A673 (cell line): ENCODE data around the gene ADRM1. TPM values are rescaled to one million over a fixed set of nuclear protein-coding genes. Genes with fewer than 3 reads are reported as not detected.

ENCODE experiments used
- BruUV-seq: library from RNA; stranded (reverse); fragments of 400-500 nt; replicated peaks from 2 replicates; lab custom pipeline; 2021; lab: Mats Ljungman, UMichigan
- CTCF ChIA-PET: fragments of 300-600 bp; sonication (Branson Sonifier 250); formaldehyde crosslinking; loops from one replicate; lab custom pipeline; 2022; ENCODE audit warnings: antibody characterized with exemption; lab: Charles Lee
- POLR2A ChIA-PET: fragments of 300-600 bp; sonication (Branson Sonifier 250); formaldehyde crosslinking; loops from one replicate; lab custom pipeline; 2022; ENCODE audit warnings: antibody characterized with exemption; ENCODE audit not compliant: low non-redundant PET; lab: Charles Lee
- DNase-seq: peaks from one replicate; pipeline ENCODE4 v3.0.0-alpha.2; 2015; ENCODE audit warnings: low spot score
- H3K27ac ChIP-seq: fragments of 200-600 bp; sonication (generic); 2 replicates; pipeline ENCODE4 v1.5.1; 2016; ENCODE audit warnings: mixed run types, low read depth, mild to moderate bottlenecking, mixed read lengths, antibody characterized with exemption, low read length; ENCODE audit not compliant: poor library complexity, severe bottlenecking
- H3K27me3 ChIP-seq: fragments of 200-600 bp; sonication (generic); replicated peaks from 2 replicates; pipeline ENCODE4 v1.6.1; 2017; ENCODE audit warnings: mixed run types, low read depth, mild to moderate bottlenecking, mixed read lengths, antibody characterized with exemption, low read length; ENCODE audit not compliant: insufficient read depth, poor library complexity
- H3K36me3 ChIP-seq: fragments of 200-600 bp; sonication (generic); 2 replicates; pipeline ENCODE4 v1.6.1; 2016; ENCODE audit warnings: mixed run types, mild to moderate bottlenecking, mixed read lengths, antibody characterized with exemption, low read length; ENCODE audit not compliant: insufficient read depth, poor library complexity, severe bottlenecking
- H3K4me1 ChIP-seq: fragments of 200-600 bp; sonication (generic); 2 replicates; pipeline ENCODE4 v1.6.1; 2017; ENCODE audit warnings: mixed run types, mild to moderate bottlenecking, mixed read lengths, antibody characterized with exemption, low read length; ENCODE audit not compliant: insufficient read depth, poor library complexity, severe bottlenecking
- H3K4me3 ChIP-seq: fragments of 200-600 bp; sonication (generic); 2 replicates; pipeline ENCODE4 v1.5.1; 2016; ENCODE audit warnings: low read depth, mixed run types, mild to moderate bottlenecking, mixed read lengths, low read length; ENCODE audit not compliant: poor library complexity, severe bottlenecking
- H3K9me3 ChIP-seq: fragments of 200-600 bp; sonication (generic); 2 replicates; pipeline ENCODE4 v1.6.1; 2016; ENCODE audit warnings: mixed run types, low read depth, mild to moderate bottlenecking, mixed read lengths, antibody characterized with exemption, low read length; ENCODE audit not compliant: poor library complexity, severe bottlenecking
- EZH2 ChIP-seq: fragments of 200-600 bp; sonication (generic); IDR thresholded peaks from 2 replicates; pipeline ENCODE4 v1.6.1; 2017; ENCODE audit warnings: borderline replicate concordance, low read depth, mild to moderate bottlenecking, mixed read lengths, antibody characterized with exemption, low read length; ENCODE audit not compliant: poor library complexity, severe bottlenecking
- intact Hi-C: fragments of 100-400 bp; cut with micrococcal nuclease; formaldehyde crosslinking; loops from one replicate; pipeline ENCODE4 v1.10.0; 2022; ENCODE audit not compliant: unreplicated experiment
- total RNA-seq: library from RNA; stranded (reverse); gene quantifications from 2 replicates; pipeline ENCODE4 v1.2.3, GENCODE V29; 2021
- TF ChIP-seq, protein P1 (sequence below): fragments of 300-800, 200-600 bp; sonication (generic); conservative IDR thresholded peaks from 2 replicates; pipeline ENCODE4 v1.5.1; 2017; ENCODE audit warnings: low read depth, mild to moderate bottlenecking, antibody characterized with exemption, low read length, moderate library complexity, mixed read lengths

The ADRM1 gene
- total RNA-seq, 1 experiment from 2014 or later, result 252 TPM

DNA sequence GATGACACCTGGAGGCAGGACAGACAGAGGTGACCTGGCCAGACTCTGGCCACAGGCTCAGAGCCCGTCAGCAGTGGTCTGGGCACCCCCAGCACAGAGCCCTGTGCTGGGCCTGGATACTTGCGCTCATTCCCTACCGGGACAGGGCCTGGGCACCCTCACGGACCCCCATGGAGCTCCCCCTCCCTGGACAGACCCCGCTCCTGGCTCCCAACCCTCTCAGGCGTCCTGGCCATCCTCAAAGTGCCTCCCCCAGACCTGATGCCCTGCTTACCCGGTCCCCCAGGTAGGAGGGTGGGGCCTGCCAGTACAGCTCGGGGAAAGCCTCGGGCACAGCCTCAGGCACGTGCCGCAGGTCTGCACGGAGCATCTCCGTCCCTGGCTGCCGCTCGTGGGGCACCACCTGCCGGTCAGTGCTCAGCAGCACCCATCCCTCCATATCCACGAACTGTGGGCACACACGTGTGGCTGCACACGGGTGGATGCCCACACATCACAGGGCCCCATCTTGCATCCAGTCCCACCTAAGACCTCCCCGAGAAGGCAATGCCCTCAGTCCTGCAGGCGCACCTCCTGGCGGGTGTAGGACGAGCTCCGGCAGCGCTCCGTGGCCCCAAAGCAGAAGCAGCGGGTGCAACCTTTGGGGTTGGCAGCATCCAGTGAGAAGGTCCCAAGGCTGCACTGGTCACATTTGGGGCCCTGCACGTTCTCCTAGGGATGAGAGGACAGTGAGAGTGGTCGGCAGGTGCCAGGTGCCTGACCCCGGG, 24.3 kb downstream of the ADRM1 start:
- Histone ChIP-seq H3K4me1 (no peaks in the 10 kb centered on the region), H3K36me3 (no peaks in the 10 kb centered on the region), H3K27me3 (no peaks in the 10 kb centered on the region), H3K4me3 (no peak overlapping the region), H3K9me3 (no peaks in the 10 kb centered on the region), H3K27ac (no peak overlapping the region)
- ChIA-PET POLR2A (no interaction called here), CTCF (no interaction called here)
- DNase-seq, result no peak
- intact Hi-C loops, result no loop called here
- no TSS peak for BruUV-seq
- no peak for TF ChIP-seq EZH2
- TF ChIP-seq, protein P1, sequence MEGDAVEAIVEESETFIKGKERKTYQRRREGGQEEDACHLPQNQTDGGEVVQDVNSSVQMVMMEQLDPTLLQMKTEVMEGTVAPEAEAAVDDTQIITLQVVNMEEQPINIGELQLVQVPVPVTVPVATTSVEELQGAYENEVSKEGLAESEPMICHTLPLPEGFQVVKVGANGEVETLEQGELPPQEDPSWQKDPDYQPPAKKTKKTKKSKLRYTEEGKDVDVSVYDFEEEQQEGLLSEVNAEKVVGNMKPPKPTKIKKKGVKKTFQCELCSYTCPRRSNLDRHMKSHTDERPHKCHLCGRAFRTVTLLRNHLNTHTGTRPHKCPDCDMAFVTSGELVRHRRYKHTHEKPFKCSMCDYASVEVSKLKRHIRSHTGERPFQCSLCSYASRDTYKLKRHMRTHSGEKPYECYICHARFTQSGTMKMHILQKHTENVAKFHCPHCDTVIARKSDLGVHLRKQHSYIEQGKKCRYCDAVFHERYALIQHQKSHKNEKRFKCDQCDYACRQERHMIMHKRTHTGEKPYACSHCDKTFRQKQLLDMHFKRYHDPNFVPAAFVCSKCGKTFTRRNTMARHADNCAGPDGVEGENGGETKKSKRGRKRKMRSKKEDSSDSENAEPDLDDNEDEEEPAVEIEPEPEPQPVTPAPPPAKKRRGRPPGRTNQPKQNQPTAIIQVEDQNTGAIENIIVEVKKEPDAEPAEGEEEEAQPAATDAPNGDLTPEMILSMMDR, result no peak

DNA sequence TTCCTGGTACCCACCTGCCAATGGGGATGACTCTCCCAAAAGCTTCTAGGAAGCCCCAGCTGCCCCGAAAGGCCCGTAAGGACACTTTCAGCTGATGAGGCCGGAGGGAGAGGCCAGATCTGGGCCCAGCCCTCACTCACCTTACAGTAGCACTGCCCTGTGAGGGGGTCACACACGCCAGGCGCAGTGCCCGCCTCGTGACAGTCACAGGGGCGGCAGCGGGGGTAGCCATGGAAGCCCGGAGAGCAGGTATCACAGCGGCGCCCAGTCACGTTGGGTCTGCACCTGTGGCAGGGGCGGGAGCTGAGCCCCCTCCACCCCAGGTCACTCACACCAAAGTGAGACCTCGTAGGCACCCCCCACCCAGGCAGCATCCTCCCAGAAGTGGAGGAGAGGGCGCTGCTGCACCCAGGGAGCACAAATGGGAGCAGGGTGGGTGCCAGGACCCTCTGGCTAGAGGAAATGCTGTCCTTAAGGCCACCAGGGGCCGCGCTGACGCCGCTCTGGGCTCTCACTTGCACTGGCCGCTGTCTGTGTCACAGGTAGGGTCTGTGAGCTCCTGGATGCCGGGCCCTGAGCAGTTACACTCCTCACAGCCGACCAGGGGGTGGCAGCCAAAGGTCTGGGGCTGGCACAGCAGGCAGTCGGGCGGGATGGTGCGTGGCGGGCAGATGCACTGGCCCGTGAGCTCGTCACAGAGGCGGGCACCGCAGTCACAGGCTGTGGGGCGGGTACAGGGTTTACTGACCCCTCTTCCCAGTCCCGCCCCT, 25.1 kb downstream of the ADRM1 start:
- intact Hi-C loops, result no loop called here
- BruUV-seq, result no TSS peak
- Histone ChIP-seq H3K9me3 (no peaks in the 10 kb centered on the region), H3K27me3 (no peaks in the 10 kb centered on the region), H3K36me3 (no peaks in the 10 kb centered on the region), H3K4me1 (no peaks in the 10 kb centered on the region), H3K4me3 (no peak overlapping the region), H3K27ac (no peak overlapping the region)
- no peak for DNase-seq
- ChIA-PET POLR2A (no interaction called here), CTCF (no interaction called here)
- TF ChIP-seq, protein P1, result no peak
- no peak for TF ChIP-seq EZH2

DNA sequence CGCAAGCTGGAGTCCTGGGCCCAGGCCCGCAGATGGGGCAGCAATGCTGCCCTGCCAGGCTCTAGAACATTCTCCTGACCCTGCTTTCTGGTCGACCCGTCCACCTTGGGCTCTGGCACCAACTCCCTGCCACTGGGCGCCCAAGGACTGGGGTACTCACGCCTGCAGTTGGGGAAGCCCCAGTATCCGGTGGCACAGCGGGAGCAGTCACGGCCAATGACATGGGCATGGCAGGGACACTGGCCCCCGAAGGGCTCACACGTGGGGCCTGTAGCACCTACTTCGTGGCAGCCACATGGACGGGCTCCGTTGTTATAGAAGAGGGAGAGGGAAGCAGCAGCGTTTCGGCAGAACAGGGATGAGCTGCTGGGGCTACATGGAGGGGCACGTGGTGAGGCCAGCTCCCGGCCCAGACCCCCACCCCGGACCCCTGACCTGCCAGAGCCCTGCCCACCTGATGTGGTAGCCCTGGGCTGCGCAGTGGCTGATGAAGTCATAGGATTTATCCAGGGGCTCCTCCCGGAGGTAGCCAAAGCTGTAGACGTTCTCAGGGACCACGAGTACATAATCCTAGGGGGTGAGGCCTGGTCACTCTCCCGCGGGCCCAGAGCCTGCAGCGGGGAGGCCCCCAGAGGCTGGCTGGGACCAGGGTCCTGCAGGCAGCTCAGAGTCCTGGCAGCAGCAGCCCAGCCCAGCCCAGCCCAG, 26.0 kb downstream of the ADRM1 start:
- Histone ChIP-seq H3K4me1 (no peaks in the 10 kb centered on the region), H3K36me3 (no peaks in the 10 kb centered on the region), H3K4me3 (no peak overlapping the region), H3K27ac (no peak overlapping the region), H3K9me3 (no peaks in the 10 kb centered on the region), H3K27me3 (no peaks in the 10 kb centered on the region)
- intact Hi-C loops, result no loop called here
- no peak for TF ChIP-seq EZH2
- TF ChIP-seq, protein P1, result no peak
- POLR2A ChIA-PET, result no interaction called here
- CTCF ChIA-PET, result interaction anchor here (0.5 kb wide), 1 partner anchor 27 kb away, joined by 4 read pairs; no protein-coding TSS in a partner anchor
- no peak for DNase-seq
- no TSS peak for BruUV-seq
